HepG2 (cell line): ENCODE measurements around the gene DLG4. TPM values are rescaled to one million over a fixed set of nuclear protein-coding genes. Genes with fewer than 3 reads are reported as not detected.
A peak's percentile ranks its signal among the peaks of the same experiment; 100 is the strongest.

ENCODE experiments used
- CBX1 ChIP-seq: IDR thresholded peaks from one replicate; pipeline ENCODE4 v1.6.1; 2016; ENCODE audit warnings: antibody characterized with exemption, low read depth
- CEBPG ChIP-seq: IDR thresholded peaks from 2 replicates; pipeline ENCODE4 v1.6.1; 2016
- CREM ChIP-seq, 2 experiments: sonication (generic) in 1 of 2; formaldehyde crosslinking in 1 of 2; IDR thresholded peaks; 2 replicates each; pipeline versions ENCODE4 v1.4.0 to v1.6.1; 2016 to 2020; ENCODE audit warnings: antibody characterized with exemption in 1 of 2, mild to moderate bottlenecking in 1 of 2, missing genetic modification reagents in 1 of 2
- FOXK1 ChIP-seq: sonication (generic); formaldehyde crosslinking; IDR thresholded peaks from 2 replicates; pipeline ENCODE4 v1.4.0; 2020; ENCODE audit warnings: low read depth, missing genetic modification reagents, borderline replicate concordance
- GATAD2A ChIP-seq: IDR thresholded peaks from 2 replicates; pipeline ENCODE4 v1.6.1; 2016
- HES4 ChIP-seq: sonication (generic); formaldehyde crosslinking; IDR thresholded peaks from 2 replicates; pipeline ENCODE4 v1.9.0; 2021; ENCODE audit warnings: mild to moderate bottlenecking, missing genetic modification reagents, borderline replicate concordance
- KLF11 ChIP-seq: IDR thresholded peaks from 2 replicates; pipeline ENCODE4 v1.6.1; 2016; ENCODE audit warnings: missing compliant biosample characterization
- MLLT10 ChIP-seq: sonication (generic); formaldehyde crosslinking; IDR thresholded peaks from 2 replicates; pipeline ENCODE4 v1.4.0; 2020; ENCODE audit warnings: missing genetic modification reagents
- MLX ChIP-seq: IDR thresholded peaks from 2 replicates; pipeline ENCODE4 v1.6.1; 2016
- MXD3 ChIP-seq: IDR thresholded peaks from 2 replicates; pipeline ENCODE4 v1.6.1; 2016; ENCODE audit warnings: mild to moderate bottlenecking, missing biosample characterization, missing genetic modification reagents
- RFXANK ChIP-seq: IDR thresholded peaks from 2 replicates; pipeline ENCODE4 v1.6.1; 2016
- XRCC5 ChIP-seq: fragments of 200-400 bp; formaldehyde crosslinking; optimal IDR thresholded peaks from 2 replicates; pipeline ENCODE3; 2017; ENCODE audit warnings: mild to moderate bottlenecking, low read length
- ZBTB7B ChIP-seq: sonication (generic); formaldehyde crosslinking; IDR thresholded peaks from 2 replicates; pipeline ENCODE4 v1.4.0; 2020; ENCODE audit warnings: missing genetic modification reagents
- ZNF20 ChIP-seq: sonication (generic); formaldehyde crosslinking; IDR thresholded peaks from 2 replicates; pipeline ENCODE4 v1.4.0; 2020; ENCODE audit warnings: mild to moderate bottlenecking, moderate library complexity, missing genetic modification reagents
- ZNF501 ChIP-seq: sonication (generic); formaldehyde crosslinking; IDR thresholded peaks from 2 replicates; pipeline ENCODE4 v1.5.1; 2020; ENCODE audit warnings: mild to moderate bottlenecking, moderate library complexity, missing genetic modification reagents
- ZNF569 ChIP-seq: sonication (generic); formaldehyde crosslinking; IDR thresholded peaks from 2 replicates; pipeline ENCODE4 v1.5.0; 2020; ENCODE audit warnings: mild to moderate bottlenecking, missing genetic modification reagents, moderate library complexity, borderline replicate concordance
- ZNF75D ChIP-seq: sonication (generic); formaldehyde crosslinking; IDR thresholded peaks from 2 replicates; pipeline ENCODE4 v1.8.1; 2023; ENCODE audit warnings: missing genetic modification reagents, mild to moderate bottlenecking, borderline replicate concordance
- polyA plus RNA-seq, 8 experiments: library from polyadenylated mRNA; depleted of rRNA in 3 of 8; stranded (reverse) in 7 of 8; unstranded in 1 of 8; fragments of >200 nt; fragmentation: Illumina TruSeq in 4 of 8; extraction: Trizol in 4 of 8; gene quantifications; 2 replicates each; pipeline versions ENCODE4 v1.2.1 to v1.2.3, GENCODE V29; 2011 to 2016; ENCODE audit warnings: low read depth in 4 of 8, missing spikeins in 1 of 8, mixed read lengths in 1 of 8; ENCODE audit not compliant: insufficient read depth in 1 of 8
- total RNA-seq, 5 experiments: library from RNA; depleted of rRNA; stranded (reverse); fragments of >200 nt; fragmentation: Illumina TruSeq; extraction: Trizol; gene quantifications; 2 replicates each; pipeline ENCODE4 v1.2.3, GENCODE V29; 2016; ENCODE audit warnings: low read depth in 1 of 5
- TF ChIP-seq, protein P1 (sequence below): sonication (generic); formaldehyde crosslinking; IDR thresholded peaks from 2 replicates; pipeline ENCODE4 v1.4.0; 2020; ENCODE audit warnings: missing genetic modification reagents
- TF ChIP-seq, protein P2 (sequence below), 2 experiments: sonication (generic) in 1 of 2; formaldehyde crosslinking in 1 of 2; IDR thresholded peaks; 2 replicates each; pipeline versions ENCODE4 v1.4.0 to v1.6.1; 2018 to 2020; ENCODE audit warnings: missing genetic modification reagents in 2 of 2, borderline replicate concordance in 1 of 2, low read depth in 1 of 2, mild to moderate bottlenecking in 1 of 2, missing biosample characterization in 1 of 2
- TF ChIP-seq, protein P3 (sequence below): sonication (generic); formaldehyde crosslinking; IDR thresholded peaks from 2 replicates; pipeline ENCODE4 v1.8.1; 2023; ENCODE audit warnings: mild to moderate bottlenecking, moderate library complexity, missing genetic modification reagents

The DLG4 gene
- total and polyA plus RNA-seq, 2 of the 13 experiments (the other 11 are each of a cell fraction or from before 2014, with no cell fraction given), result 0.71 to 4.3 TPM

DNA sequence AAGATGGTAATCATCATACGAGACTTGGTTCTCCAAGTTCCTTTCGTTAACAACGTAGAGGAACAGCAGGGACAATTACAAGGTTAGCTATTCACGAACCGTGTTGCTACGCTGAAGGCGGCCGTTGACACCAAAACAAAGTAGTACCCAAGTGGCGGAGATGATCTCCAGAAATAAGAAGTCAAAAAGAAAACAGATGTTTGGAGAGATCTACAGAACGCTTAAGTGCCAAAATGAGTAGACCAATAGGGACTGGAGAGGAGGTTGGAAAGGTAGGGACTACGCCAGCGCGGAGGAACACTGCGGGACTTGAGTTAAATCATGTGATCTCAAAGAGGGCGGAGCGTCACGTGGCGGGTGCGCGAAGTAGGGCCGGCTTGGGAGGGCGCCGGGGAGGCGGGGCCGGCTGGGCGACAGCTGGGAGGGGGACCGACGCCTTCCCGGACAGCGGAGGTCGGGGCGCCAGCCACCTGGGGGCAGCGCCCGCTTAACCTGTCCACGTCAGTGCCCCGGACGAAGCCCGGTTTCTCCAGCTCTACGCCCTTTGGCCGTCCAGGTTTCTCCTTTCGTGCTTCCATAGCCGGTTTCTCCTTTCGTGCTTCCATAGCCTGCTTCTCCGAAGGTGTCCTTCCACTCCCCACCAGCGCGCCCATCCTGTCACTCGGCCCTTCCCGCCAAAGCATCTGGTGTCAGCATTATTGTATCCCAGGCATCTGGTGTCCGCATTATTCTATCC is 23.2 kb upstream of the DLG4 start (continued):
- TF ChIP-seq, protein P1, sequence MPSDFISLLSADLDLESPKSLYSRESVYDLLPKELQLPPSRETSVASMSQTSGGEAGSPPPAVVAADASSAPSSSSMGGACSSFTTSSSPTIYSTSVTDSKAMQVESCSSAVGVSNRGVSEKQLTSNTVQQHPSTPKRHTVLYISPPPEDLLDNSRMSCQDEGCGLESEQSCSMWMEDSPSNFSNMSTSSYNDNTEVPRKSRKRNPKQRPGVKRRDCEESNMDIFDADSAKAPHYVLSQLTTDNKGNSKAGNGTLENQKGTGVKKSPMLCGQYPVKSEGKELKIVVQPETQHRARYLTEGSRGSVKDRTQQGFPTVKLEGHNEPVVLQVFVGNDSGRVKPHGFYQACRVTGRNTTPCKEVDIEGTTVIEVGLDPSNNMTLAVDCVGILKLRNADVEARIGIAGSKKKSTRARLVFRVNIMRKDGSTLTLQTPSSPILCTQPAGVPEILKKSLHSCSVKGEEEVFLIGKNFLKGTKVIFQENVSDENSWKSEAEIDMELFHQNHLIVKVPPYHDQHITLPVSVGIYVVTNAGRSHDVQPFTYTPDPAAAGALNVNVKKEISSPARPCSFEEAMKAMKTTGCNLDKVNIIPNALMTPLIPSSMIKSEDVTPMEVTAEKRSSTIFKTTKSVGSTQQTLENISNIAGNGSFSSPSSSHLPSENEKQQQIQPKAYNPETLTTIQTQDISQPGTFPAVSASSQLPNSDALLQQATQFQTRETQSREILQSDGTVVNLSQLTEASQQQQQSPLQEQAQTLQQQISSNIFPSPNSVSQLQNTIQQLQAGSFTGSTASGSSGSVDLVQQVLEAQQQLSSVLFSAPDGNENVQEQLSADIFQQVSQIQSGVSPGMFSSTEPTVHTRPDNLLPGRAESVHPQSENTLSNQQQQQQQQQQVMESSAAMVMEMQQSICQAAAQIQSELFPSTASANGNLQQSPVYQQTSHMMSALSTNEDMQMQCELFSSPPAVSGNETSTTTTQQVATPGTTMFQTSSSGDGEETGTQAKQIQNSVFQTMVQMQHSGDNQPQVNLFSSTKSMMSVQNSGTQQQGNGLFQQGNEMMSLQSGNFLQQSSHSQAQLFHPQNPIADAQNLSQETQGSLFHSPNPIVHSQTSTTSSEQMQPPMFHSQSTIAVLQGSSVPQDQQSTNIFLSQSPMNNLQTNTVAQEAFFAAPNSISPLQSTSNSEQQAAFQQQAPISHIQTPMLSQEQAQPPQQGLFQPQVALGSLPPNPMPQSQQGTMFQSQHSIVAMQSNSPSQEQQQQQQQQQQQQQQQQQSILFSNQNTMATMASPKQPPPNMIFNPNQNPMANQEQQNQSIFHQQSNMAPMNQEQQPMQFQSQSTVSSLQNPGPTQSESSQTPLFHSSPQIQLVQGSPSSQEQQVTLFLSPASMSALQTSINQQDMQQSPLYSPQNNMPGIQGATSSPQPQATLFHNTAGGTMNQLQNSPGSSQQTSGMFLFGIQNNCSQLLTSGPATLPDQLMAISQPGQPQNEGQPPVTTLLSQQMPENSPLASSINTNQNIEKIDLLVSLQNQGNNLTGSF (CRISPR knock-in tag), result no peak
- TF ChIP-seq, protein P2, sequence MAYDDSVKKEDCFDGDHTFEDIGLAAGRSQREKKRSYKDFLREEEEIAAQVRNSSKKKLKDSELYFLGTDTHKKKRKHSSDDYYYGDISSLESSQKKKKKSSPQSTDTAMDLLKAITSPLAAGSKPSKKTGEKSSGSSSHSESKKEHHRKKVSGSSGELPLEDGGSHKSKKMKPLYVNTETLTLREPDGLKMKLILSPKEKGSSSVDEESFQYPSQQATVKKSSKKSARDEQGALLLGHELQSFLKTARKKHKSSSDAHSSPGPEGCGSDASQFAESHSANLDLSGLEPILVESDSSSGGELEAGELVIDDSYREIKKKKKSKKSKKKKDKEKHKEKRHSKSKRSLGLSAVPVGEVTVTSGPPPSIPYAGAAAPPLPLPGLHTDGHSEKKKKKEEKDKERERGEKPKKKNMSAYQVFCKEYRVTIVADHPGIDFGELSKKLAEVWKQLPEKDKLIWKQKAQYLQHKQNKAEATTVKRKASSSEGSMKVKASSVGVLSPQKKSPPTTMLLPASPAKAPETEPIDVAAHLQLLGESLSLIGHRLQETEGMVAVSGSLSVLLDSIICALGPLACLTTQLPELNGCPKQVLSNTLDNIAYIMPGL (CRISPR knock-in tag; IDR thresholded peaks at IDR 0.05; ENCODE audit: borderline replicate concordance in 1 of 2, low read depth in 1 of 2), result peak; percentile 55 to 70; a peak in 2 of 4 replicates
- TF ChIP-seq MLX (peak; percentile 75), MXD3 (CRISPR knock-in tag) (peak; percentile 91; the same call in 1 of the 2 replicates), ZNF569 (CRISPR knock-in tag) (no peak; the same call in 1 of the 2 replicates), ZNF75D (CRISPR knock-in tag) (no peak), KLF11 (CRISPR knock-in tag) (0 out of 2 replicates have a peak, but pooled peaks have one; percentile 31), HES4 (CRISPR knock-in tag) (0 out of 2 replicates have a peak, but pooled peaks have one; percentile 18), RFXANK (peak; percentile 50; the same call in 1 of the 2 replicates), CBX1 (peak; percentile 76), CREM (IDR thresholded peaks at IDR 0.05) (peak; percentile 55), CREM (CRISPR knock-in tag; IDR thresholded peaks at IDR 0.05) (no peak), CEBPG (CRISPR knock-in tag) (no peak), FOXK1 (CRISPR knock-in tag) (peak; percentile 97), ZBTB7B (CRISPR knock-in tag) (0 out of 2 replicates have a peak, but pooled peaks have one; percentile 33), MLLT10 (CRISPR knock-in tag) (no peak), ZNF20 (CRISPR knock-in tag) (0 out of 2 replicates have a peak, but pooled peaks have one; percentile 20), GATAD2A (peak; percentile 57), ZNF501 (CRISPR knock-in tag) (no peak; the same call in 1 of the 2 replicates), XRCC5 (peak; percentile 83)
- TF ChIP-seq, protein P3, sequence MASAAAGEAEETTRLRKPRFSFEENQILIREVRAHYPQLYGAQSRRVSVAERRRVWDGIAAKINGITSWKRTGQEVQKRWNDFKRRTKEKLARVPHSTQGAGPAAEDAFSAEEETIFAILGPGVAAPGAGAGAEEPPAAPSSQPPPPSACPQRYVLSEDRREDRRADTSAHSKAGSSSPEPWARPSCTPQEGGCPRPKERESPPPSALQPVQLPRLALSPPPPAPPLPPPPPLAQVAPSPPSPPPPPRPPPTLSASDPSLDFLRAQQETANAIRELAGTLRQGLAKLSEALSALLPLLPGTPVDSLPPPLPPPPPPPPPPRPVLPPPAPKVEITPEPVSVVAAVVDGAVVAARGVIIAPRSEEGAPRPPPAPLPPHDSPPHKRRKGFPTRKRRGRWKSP (CRISPR knock-in tag), result peak; percentile 67
